H1 (cell line): ENCODE measurements around the gene FRMD4A.

Experiments used
- ASH2L ChIP-seq: fragments of 200-600, 300-600 bp; sonication (generic); IDR thresholded peaks from one replicate; pipeline ENCODE4 v1.7.1; 2017; ENCODE audit warnings: low read length
- CEBPB ChIP-seq: IDR thresholded peaks from 2 replicates; pipeline ENCODE4 v1.6.1; 2012; ENCODE audit warnings: low read depth, low read length
- HDAC2 ChIP-seq, 2 experiments: fragments of 300-600 bp in 1 of 2; sonication (generic) in 1 of 2; IDR thresholded peaks; 2 replicates each; pipeline ENCODE4 v1.6.1; 2011 to 2012; ENCODE audit warnings: low read depth in 2 of 2, low read length in 2 of 2, mild to moderate bottlenecking in 2 of 2, moderate library complexity in 2 of 2, borderline replicate concordance in 1 of 2, inconsistent platforms in 1 of 2
- NANOG ChIP-seq: IDR thresholded peaks from 2 replicates; pipeline ENCODE4 v1.6.1; 2011; ENCODE audit warnings: low read length, low read depth, mild to moderate bottlenecking, inconsistent platforms; ENCODE audit not compliant: insufficient read depth, poor library complexity, severe bottlenecking
- POLR2AphosphoS5 ChIP-seq: IDR thresholded peaks from 2 replicates; pipeline ENCODE4 v1.6.1; 2011; ENCODE audit warnings: low read depth, low read length
- SIN3A ChIP-seq, 2 experiments: IDR thresholded peaks in 1 of 2; conservative IDR thresholded peaks in 1 of 2; 2 replicates each; pipeline ENCODE4 v1.6.1; 2011 to 2012; ENCODE audit warnings: low read length in 2 of 2, improper control_type of control experiment in 1 of 2, low read depth in 1 of 2, mild to moderate bottlenecking in 1 of 2
- USF2 ChIP-seq: IDR thresholded peaks from 2 replicates; pipeline ENCODE4 v1.6.1; 2011; ENCODE audit warnings: low read length, improper control_type of control experiment
- TF ChIP-seq, protein P1 (sequence below): IDR thresholded peaks from 2 replicates; pipeline ENCODE4 v1.6.1; 2012; ENCODE audit warnings: inconsistent platforms

DNA sequence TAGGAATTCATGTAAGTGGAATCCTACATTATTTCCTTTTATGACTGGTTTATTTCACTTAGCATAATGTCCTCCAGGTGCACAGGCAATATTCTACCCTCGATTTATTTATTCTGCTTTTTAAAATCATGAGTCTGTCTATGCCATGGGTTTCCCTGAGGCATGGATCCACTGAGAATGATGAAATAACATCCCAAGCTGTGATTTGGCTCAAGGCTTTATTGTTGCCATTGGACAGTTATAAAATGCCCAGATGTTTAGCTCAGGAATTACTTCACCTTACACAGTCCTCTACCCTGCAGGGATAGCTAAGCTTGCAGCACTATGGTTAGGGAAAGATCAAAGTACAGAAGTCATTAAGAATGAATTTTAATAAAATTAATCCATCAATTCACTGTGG, 219.5 kb downstream of the FRMD4A start:
- TF ChIP-seq USF2 (no peak), NANOG (no peak), HDAC2 (IDR thresholded peaks at IDR 0.05; ENCODE audit: borderline replicate concordance in 1 of 2, low read depth in 2 of 2, low read length in 2 of 2) (no peak), ASH2L (no peak), SIN3A (conservative IDR thresholded peaks at IDR 0.05 in 1 of 2, IDR thresholded peaks at IDR 0.05 in 1 of 2; ENCODE audit: low read depth in 1 of 2, low read length in 2 of 2) (no peak), POLR2AphosphoS5 (no peak), CEBPB (no peak)
- TF ChIP-seq, protein P1, sequence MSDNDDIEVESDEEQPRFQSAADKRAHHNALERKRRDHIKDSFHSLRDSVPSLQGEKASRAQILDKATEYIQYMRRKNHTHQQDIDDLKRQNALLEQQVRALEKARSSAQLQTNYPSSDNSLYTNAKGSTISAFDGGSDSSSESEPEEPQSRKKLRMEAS, result no peak
